ENCODE measurements around the gene THSD8.

GRCh38 chr19:12796146-12797071, 5.5 kb upstream of the THSD8 start:
- peak; percentile 88 to 98 (median 98) for TF ChIP-seq CTCF (IDR thresholded peaks at IDR 0.05)
- TF ChIP-seq POLR2A (IDR thresholded peaks at IDR 0.05), result peak in 2 of 4 donors; percentile 26 to 34
